GM23338 (cell line): ENCODE data around the gene ERGIC3. TPM values are rescaled to one million over a fixed set of nuclear protein-coding genes. Genes with fewer than 3 reads are reported as not detected.
A peak's percentile ranks its signal among the peaks of the same experiment; 100 is the strongest.

Source experiments
- ATAC-seq: fragments of 200-7000 bp; cut with Tn5 transposase; 3 replicates; pipeline ENCODE4 v1.9.1; 2020
- DNase-seq: peaks from one replicate; pipeline ENCODE4 v3.0.0-alpha.2; 2015; ENCODE audit warnings: low spot score
- H2AFZ ChIP-seq: fragments of 200-600 bp; sonication (generic); 2 replicates; pipeline ENCODE4 v1.8.0; 2016; ENCODE audit warnings: antibody characterized with exemption, mild to moderate bottlenecking, moderate library complexity
- H3F3A ChIP-seq: fragments of 200-600 bp; sonication (generic); replicated peaks from 2 replicates; pipeline ENCODE4 v1.8.0; 2017; ENCODE audit warnings: antibody characterized with exemption, mixed run types, low read depth
- H3K27ac ChIP-seq: fragments of 200-600 bp; sonication (generic); 2 replicates; pipeline ENCODE4 v1.6.1; 2016; ENCODE audit warnings: low read depth
- H3K27me3 ChIP-seq: fragments of 200-600 bp; sonication (generic); 2 replicates; pipeline ENCODE4 v1.8.0; 2016; ENCODE audit warnings: mild to moderate bottlenecking, mixed run types, moderate library complexity; ENCODE audit not compliant: insufficient read depth
- H3K36me3 ChIP-seq: fragments of 200-600 bp; sonication (generic); 2 replicates; pipeline ENCODE4 v1.8.0; 2016; ENCODE audit warnings: mild to moderate bottlenecking; ENCODE audit not compliant: insufficient read depth
- H3K4me1 ChIP-seq: fragments of 200-600 bp; sonication (generic); 2 replicates; pipeline ENCODE4 v1.8.0; 2016; ENCODE audit warnings: mild to moderate bottlenecking, moderate library complexity; ENCODE audit not compliant: insufficient read depth
- H3K4me2 ChIP-seq: fragments of 200-600 bp; sonication (generic); 2 replicates; pipeline ENCODE4 v1.7.1; 2017; ENCODE audit warnings: mixed run types
- H3K4me3 ChIP-seq: fragments of 200-600 bp; sonication (generic); 2 replicates; pipeline ENCODE4 v1.6.1; 2016; ENCODE audit warnings: mixed run types
- H3K79me2 ChIP-seq: fragments of 200-600 bp; sonication (generic); replicated peaks from 2 replicates; pipeline ENCODE4 v1.8.0; 2017; ENCODE audit warnings: mild to moderate bottlenecking; ENCODE audit not compliant: insufficient read depth
- H3K9me2 ChIP-seq: fragments of 200-600 bp; sonication (generic); 2 replicates; pipeline ENCODE4 v1.8.0; 2017; ENCODE audit not compliant: insufficient read depth
- H4K20me1 ChIP-seq: fragments of 200-600 bp; sonication (generic); replicated peaks from 2 replicates; pipeline ENCODE4 v1.8.0; 2017; ENCODE audit warnings: mild to moderate bottlenecking; ENCODE audit not compliant: insufficient read depth
- H3K27ac Mint-ChIP-seq: 2 replicates; pipeline ENCODE4 v1.8.0; 2020; ENCODE audit warnings: inconsistent platforms, mild to moderate bottlenecking, moderate library complexity, mixed read lengths
- H3K27me3 Mint-ChIP-seq: 3 replicates; pipeline ENCODE4 v1.8.0; 2022; ENCODE audit warnings: low read depth, mild to moderate bottlenecking, moderate library complexity, mixed read lengths, inconsistent platforms; ENCODE audit not compliant: insufficient read depth, poor library complexity
- H3K36me3 Mint-ChIP-seq: 3 replicates; pipeline ENCODE4 v1.8.0; 2021; ENCODE audit warnings: low read depth, mild to moderate bottlenecking, inconsistent platforms, moderate library complexity, mixed read lengths
- H3K4me1 Mint-ChIP-seq: 3 replicates; pipeline ENCODE4 v1.8.0; 2020; ENCODE audit warnings: mild to moderate bottlenecking, inconsistent platforms, mixed read lengths
- H3K4me3 Mint-ChIP-seq: 3 replicates; pipeline ENCODE4 v1.8.0; 2021; ENCODE audit warnings: moderate library complexity, mild to moderate bottlenecking, inconsistent platforms, mixed read lengths
- H3K9me3 Mint-ChIP-seq: 3 replicates; pipeline ENCODE4 v1.8.0; 2020; ENCODE audit warnings: moderate library complexity, mild to moderate bottlenecking, inconsistent platforms, mixed read lengths
- CREB1 ChIP-seq: fragments of 250-450 bp; sonication (Bioruptor Pico); IDR thresholded peaks from 2 replicates; pipeline ENCODE4 v1.5.0; 2020; ENCODE audit warnings: low read depth, mild to moderate bottlenecking, moderate library complexity
- EZH2 ChIP-seq: fragments of 200-600 bp; sonication (generic); IDR thresholded peaks from one replicate; pipeline ENCODE4 v1.8.0; 2017; ENCODE audit warnings: antibody characterized with exemption, mild to moderate bottlenecking, low read depth; ENCODE audit not compliant: unreplicated experiment
- POLR2AphosphoS5 ChIP-seq: IDR thresholded peaks from 2 replicates; pipeline ENCODE4 v1.6.1; 2016; ENCODE audit warnings: antibody characterized with exemption, low read depth
- REST ChIP-seq: IDR thresholded peaks from one replicate; pipeline ENCODE4 v1.6.1; 2018; ENCODE audit warnings: antibody characterized with exemption; ENCODE audit not compliant: unreplicated experiment
- ZNF331 ChIP-seq: fragments of 250-450 bp; sonication (Bioruptor Pico); IDR thresholded peaks from 2 replicates; pipeline ENCODE4 v1.5.0; 2020; ENCODE audit warnings: low read depth, mild to moderate bottlenecking, moderate library complexity
- polyA plus RNA-seq: library from polyadenylated mRNA; unstranded; fragments of >200 nt; fragmentation: Nextera tagmentation; extraction: Ambion mirVana; gene quantifications from 2 replicates; pipeline ENCODE4 v1.2.1, GENCODE V29; 2016
- total RNA-seq: library from RNA; depleted of rRNA; stranded (reverse); fragments of >200 nt; shearing (Covaris generic); gene quantifications from 2 replicates; pipeline ENCODE4 v1.2.3, GENCODE V29; 2014
- TF ChIP-seq, protein P1 (sequence below), 2 experiments: fragments of 200-600 bp in 1 of 2; sonication (generic) in 1 of 2; conservative IDR thresholded peaks; 2 replicates each; pipeline versions ENCODE4 v1.5.1 to v1.6.1; 2016 to 2017; ENCODE audit warnings: antibody characterized with exemption in 2 of 2, low read depth in 2 of 2, mild to moderate bottlenecking in 2 of 2, moderate library complexity in 1 of 2

ERGIC3 gene
- total and polyA plus RNA-seq, 2 experiments from 2014 or later, result 139 to 147 TPM

GRCh38 chr20:35600176-35600992, 58.5 kb downstream of the ERGIC3 start:
- Histone ChIP-seq H2AFZ (peak overlapping the region; percentile 98), H3K4me1 (peaks cover 4% of the 10 kb centered on the region), H3K27ac (no peak overlapping the region), H3K36me3 (no peaks in the 10 kb centered on the region), H3F3A (no peaks in the 10 kb centered on the region), H4K20me1 (no peaks in the 10 kb centered on the region), H3K9me2 (no peaks in the 10 kb centered on the region), H3K4me3 (peak overlapping the region; percentile 80), H3K79me2 (no peaks in the 10 kb centered on the region), H3K27me3 (peaks cover 48% of the 10 kb centered on the region), H3K4me2 (peak overlapping the region; percentile 97)
- DNase-seq, result peak; percentile 65
- Mint-ChIP-seq H3K27ac (no peak overlapping the region), H3K4me1 (peaks cover 18% of the 10 kb centered on the region), H3K27me3 (peaks cover 50% of the 10 kb centered on the region), H3K9me3 (no peaks in the 10 kb centered on the region; the same call in 2 of the 3 replicates), H3K36me3 (no peaks in the 10 kb centered on the region; the same call in 1 of the 3 replicates), H3K4me3 (peak overlapping the region; percentile 80)
- TF ChIP-seq REST, result no peak
- TF ChIP-seq ZNF331 (CRISPR knock-in tag), result no peak
- TF ChIP-seq, protein P1, sequence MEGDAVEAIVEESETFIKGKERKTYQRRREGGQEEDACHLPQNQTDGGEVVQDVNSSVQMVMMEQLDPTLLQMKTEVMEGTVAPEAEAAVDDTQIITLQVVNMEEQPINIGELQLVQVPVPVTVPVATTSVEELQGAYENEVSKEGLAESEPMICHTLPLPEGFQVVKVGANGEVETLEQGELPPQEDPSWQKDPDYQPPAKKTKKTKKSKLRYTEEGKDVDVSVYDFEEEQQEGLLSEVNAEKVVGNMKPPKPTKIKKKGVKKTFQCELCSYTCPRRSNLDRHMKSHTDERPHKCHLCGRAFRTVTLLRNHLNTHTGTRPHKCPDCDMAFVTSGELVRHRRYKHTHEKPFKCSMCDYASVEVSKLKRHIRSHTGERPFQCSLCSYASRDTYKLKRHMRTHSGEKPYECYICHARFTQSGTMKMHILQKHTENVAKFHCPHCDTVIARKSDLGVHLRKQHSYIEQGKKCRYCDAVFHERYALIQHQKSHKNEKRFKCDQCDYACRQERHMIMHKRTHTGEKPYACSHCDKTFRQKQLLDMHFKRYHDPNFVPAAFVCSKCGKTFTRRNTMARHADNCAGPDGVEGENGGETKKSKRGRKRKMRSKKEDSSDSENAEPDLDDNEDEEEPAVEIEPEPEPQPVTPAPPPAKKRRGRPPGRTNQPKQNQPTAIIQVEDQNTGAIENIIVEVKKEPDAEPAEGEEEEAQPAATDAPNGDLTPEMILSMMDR (conservative IDR thresholded peaks at IDR 0.05; ENCODE audit: low read depth in 2 of 2), result no peak
- TF ChIP-seq CREB1, result no peak
- TF ChIP-seq POLR2AphosphoS5, result no peak
- peak; percentile 34 for TF ChIP-seq EZH2
- ATAC-seq, result peak; percentile 10
